GM12891 (cell line): ENCODE measurements around the gene SSTR5.
"Not testable (repeated sequence)": the region's sequence is repeated elsewhere in the genome, so short reads cannot be mapped to it uniquely, and the experiment has no call there.

ENCODE experiments used
- POLR2A ChIP-seq: IDR thresholded peaks from 2 replicates; pipeline ENCODE4 v1.6.1; 2011; ENCODE audit warnings: low read depth, low read length, control low read depth
- POLR2AphosphoS5 ChIP-seq: IDR thresholded peaks from 2 replicates; pipeline ENCODE4 v1.6.1; 2011; ENCODE audit warnings: low read depth, low read length, control low read depth
- POU2F2 ChIP-seq: IDR thresholded peaks from 2 replicates; pipeline ENCODE4 v1.6.1; 2011; ENCODE audit warnings: low read depth, mild to moderate bottlenecking, control low read depth, low read length, moderate library complexity
- SPI1 ChIP-seq: IDR thresholded peaks from 2 replicates; pipeline ENCODE4 v1.6.1; 2011; ENCODE audit warnings: low read depth, low read length, control low read depth

- not testable (repeated sequence) for TF ChIP-seq SPI1, POLR2A, POU2F2, POLR2AphosphoS5
These were observed 47.3 kb upstream of the SSTR5 start for GRCh38 chr16:1025183-1025809.
